Peyer's patch (tissue), 4 donors: Measurements from ENCODE around the gene HOXC6.

Experiments used
- POLR2A ChIP-seq, 2 donors: fragments of 450-650 bp; IDR thresholded peaks; one replicate each; pipeline ENCODE4 v1.5.1; 2017; ENCODE audit warnings: antibody characterized with exemption in 2 of 2, mild to moderate bottlenecking in 2 of 2, moderate library complexity in 2 of 2
- TF ChIP-seq, protein P1 (sequence below), 6 experiments: fragments of 450-650 bp in 4 of 6; fragments of 200-600 bp in 2 of 6; sonication (generic) in 1 of 6; IDR thresholded peaks; one replicate each; pipeline ENCODE4 v1.5.1; 2017 to 2019; ENCODE audit warnings: antibody characterized with exemption in 6 of 6, mild to moderate bottlenecking in 3 of 6, moderate library complexity in 1 of 6

- TF ChIP-seq, protein P1, sequence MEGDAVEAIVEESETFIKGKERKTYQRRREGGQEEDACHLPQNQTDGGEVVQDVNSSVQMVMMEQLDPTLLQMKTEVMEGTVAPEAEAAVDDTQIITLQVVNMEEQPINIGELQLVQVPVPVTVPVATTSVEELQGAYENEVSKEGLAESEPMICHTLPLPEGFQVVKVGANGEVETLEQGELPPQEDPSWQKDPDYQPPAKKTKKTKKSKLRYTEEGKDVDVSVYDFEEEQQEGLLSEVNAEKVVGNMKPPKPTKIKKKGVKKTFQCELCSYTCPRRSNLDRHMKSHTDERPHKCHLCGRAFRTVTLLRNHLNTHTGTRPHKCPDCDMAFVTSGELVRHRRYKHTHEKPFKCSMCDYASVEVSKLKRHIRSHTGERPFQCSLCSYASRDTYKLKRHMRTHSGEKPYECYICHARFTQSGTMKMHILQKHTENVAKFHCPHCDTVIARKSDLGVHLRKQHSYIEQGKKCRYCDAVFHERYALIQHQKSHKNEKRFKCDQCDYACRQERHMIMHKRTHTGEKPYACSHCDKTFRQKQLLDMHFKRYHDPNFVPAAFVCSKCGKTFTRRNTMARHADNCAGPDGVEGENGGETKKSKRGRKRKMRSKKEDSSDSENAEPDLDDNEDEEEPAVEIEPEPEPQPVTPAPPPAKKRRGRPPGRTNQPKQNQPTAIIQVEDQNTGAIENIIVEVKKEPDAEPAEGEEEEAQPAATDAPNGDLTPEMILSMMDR (IDR thresholded peaks at IDR 0.05), result no peak
- no peak for TF ChIP-seq POLR2A (IDR thresholded peaks at IDR 0.05)
These were observed 46.3 kb upstream of the HOXC6 start for GRCh38 chr12:53981634-53982565.
